ENCODE results near the gene ADCY3.

Gene ADCY3

DNA sequence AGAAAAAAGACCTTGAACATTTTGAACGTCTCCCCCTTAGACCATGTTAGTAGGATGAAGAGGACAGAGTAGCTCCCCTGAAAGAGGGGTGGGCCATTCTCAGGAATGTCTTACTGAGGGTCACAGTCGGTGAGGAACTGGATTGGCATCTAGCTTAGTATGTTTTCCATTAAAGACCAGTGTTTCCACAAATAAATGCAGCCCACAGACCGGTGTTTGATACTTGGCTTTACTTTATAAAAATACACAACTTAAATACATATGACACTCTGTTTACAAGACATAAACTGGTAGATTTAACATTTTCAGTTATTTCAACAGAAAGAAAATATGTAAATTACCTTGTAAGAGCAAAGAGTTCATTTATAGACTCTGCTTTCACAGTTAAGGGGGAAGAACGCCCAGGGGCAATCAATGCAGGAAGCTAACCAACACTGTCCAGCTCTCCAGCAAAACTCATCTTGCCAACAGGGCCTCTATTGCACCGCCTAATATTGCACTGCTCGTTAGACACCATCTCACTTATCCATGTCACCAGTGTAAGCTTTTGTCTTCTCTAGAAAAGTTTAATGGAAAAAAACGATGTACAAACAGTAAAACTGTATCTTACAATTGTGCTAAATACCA, 23.5 kb upstream of the ADCY3 start:
- TF ChIP-seq, protein P1, sequence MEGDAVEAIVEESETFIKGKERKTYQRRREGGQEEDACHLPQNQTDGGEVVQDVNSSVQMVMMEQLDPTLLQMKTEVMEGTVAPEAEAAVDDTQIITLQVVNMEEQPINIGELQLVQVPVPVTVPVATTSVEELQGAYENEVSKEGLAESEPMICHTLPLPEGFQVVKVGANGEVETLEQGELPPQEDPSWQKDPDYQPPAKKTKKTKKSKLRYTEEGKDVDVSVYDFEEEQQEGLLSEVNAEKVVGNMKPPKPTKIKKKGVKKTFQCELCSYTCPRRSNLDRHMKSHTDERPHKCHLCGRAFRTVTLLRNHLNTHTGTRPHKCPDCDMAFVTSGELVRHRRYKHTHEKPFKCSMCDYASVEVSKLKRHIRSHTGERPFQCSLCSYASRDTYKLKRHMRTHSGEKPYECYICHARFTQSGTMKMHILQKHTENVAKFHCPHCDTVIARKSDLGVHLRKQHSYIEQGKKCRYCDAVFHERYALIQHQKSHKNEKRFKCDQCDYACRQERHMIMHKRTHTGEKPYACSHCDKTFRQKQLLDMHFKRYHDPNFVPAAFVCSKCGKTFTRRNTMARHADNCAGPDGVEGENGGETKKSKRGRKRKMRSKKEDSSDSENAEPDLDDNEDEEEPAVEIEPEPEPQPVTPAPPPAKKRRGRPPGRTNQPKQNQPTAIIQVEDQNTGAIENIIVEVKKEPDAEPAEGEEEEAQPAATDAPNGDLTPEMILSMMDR (conservative IDR thresholded peaks at IDR 0.05; ENCODE audit: control insufficient read depth, insufficient read depth, low read depth, low read length) = no peak
- no peak for DNase-seq (ENCODE audit: low read depth)

DNA sequence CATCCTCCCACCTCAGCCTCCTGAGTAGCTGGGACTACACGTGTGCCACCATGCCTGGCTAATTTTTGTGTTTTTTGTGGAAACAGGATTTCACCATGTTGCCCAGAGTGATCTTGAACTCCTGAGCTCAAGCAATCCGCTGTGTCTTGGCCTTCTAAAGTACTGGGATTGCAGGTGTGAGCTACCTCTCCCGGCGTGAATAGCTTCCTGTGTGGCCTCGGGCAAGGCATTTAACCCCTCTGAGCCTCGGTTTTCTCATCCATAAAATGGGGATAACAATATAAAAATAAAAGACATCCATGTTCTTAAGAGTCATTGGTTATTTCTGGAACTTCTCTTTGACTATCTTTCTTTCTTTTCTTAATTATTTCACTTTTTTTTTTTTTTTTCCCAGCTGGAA, 19.3 kb upstream of the ADCY3 start:
- no peak overlapping the region for H3K4me3 ChIP-seq (ENCODE audit: control insufficient read depth, low read depth, low read length)
- TF ChIP-seq, protein P1 (conservative IDR thresholded peaks at IDR 0.05; ENCODE audit: control insufficient read depth, insufficient read depth, low read depth, low read length) = no peak
- no peak for DNase-seq (ENCODE audit: low read depth)

More for the DNA sequence above, 23.5 kb upstream of the ADCY3 start:
- H3K4me3 ChIP-seq (ENCODE audit: control insufficient read depth, low read depth, low read length) = no peak overlapping the region

DNA sequence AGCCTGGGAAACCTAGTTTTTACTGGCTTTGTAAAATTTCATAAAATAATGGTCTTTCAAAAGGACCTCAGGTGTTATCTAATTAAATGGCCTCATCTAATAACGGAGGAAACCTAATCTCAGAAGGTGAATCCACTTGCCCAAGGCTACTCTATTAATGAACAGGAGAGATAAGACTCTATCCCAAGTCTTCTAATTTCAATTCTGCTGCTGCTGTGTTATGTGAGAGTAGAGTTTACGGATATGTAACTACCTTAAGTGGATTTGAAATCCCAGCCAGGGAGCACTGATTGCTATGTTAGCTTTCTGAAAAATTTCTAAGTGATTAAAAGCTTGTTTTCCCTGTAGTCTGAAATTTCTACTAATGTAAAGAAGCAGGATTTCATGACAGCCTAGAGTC, 17.2 kb upstream of the ADCY3 start:
- TF ChIP-seq, protein P1 (conservative IDR thresholded peaks at IDR 0.05; ENCODE audit: control insufficient read depth, insufficient read depth, low read depth, low read length) = no peak
- no peak for DNase-seq (ENCODE audit: low read depth)
- H3K4me3 ChIP-seq (ENCODE audit: control insufficient read depth, low read depth, low read length) = no peak overlapping the region

DNA sequence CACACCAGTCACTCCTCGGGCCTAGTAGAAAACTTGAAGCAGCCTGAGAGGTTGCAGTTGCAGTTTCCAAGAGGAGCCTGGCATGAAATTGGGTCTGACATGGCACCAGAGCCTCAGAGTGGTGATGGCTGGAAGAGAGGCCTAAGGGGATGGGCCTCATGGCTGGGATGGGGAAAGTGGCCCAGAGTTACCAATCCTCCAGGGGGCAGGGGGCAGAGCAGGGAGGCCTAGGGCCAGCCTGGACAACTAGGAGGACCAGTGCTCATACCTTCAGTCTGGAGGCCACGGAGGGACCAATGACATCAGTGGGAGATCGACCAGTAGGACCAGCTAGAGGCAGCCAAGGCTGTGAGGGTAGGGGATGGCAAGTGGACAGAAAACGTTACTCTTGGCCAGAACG, 15.1 kb upstream of the ADCY3 start:
- no peak for DNase-seq (ENCODE audit: low read depth)
- no peak overlapping the region for H3K4me3 ChIP-seq (ENCODE audit: control insufficient read depth, low read depth, low read length)
- TF ChIP-seq, protein P1 (conservative IDR thresholded peaks at IDR 0.05; ENCODE audit: control insufficient read depth, insufficient read depth, low read depth, low read length) = no peak

DNA sequence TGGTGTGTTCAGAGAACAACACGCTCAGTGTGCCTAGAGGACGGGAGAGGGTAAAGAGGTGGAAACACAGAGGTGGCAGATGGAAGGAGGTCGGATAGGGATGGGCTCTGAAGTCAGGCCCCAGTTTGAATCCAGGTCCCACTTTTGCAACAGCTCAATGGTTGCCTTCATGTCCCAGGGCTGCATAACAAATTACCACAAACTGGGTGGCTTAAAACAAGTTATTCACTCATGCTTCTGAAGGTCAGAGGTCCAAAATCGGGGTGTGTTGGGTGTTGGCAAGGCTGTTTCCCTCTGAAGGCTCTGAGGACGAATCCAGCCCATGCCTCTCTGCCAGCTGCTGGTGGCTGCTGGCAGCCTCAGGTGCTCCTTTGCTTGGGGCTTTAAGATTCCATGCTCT, 12.7 kb upstream of the ADCY3 start:
- no peak overlapping the region for H3K4me3 ChIP-seq (ENCODE audit: control insufficient read depth, low read depth, low read length)
- no peak for DNase-seq (ENCODE audit: low read depth)
- TF ChIP-seq, protein P1 (conservative IDR thresholded peaks at IDR 0.05; ENCODE audit: control insufficient read depth, insufficient read depth, low read depth, low read length) = no peak

DNA sequence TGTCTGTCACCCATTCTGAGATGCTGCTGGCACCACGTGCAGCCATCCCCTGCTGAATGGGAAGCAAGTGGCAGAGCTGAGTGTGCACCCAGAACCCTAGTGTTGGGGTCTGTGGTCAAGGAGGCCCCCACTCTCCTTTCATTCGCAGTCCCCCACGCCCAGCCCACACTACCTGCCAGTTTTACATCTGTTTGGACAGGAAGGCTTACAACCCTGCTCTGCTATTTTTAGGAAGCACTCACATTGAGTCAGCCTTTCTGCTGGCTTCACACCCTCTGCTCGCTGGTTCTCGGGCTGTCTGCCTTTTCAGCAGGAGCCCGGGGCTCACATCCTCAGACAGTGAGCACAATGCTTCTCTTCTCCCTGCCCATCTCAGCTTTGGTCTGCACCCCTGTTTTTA, 10.7 kb upstream of the ADCY3 start:
- no peak overlapping the region for H3K4me3 ChIP-seq (ENCODE audit: control insufficient read depth, low read depth, low read length)
- TF ChIP-seq, protein P1 (conservative IDR thresholded peaks at IDR 0.05; ENCODE audit: control insufficient read depth, insufficient read depth, low read depth, low read length) = no peak
- DNase-seq (ENCODE audit: low read depth) = no peak

DNA sequence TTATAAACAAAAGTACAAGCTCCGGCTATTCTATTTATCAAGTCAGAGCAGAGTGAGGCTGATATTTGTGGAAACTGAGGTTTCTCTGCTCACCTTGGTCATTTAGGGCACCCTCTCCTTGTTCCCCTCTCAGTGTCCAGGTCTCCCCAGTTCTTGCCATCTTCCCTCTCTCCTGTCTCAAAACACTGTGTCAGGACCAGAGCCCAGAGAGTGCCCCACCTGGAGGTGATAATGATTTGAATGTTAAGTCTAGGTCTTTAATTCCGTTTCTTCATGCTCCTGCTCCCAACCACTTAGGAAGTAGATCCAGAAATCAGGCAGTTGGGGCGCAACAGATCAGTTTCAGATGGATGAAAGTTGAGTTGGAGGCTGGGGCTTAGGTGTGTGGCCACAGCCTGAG, 9.2 kb upstream of the ADCY3 start:
- TF ChIP-seq, protein P1 (conservative IDR thresholded peaks at IDR 0.05; ENCODE audit: control insufficient read depth, insufficient read depth, low read depth, low read length) = no peak
- DNase-seq (ENCODE audit: low read depth) = no peak

More for the DNA sequence above, 9.2 kb upstream of the ADCY3 start:
- H3K4me3 ChIP-seq (ENCODE audit: control insufficient read depth, low read depth, low read length) = no peak overlapping the region

Measured in fibroblast of mammary gland (primary cell).